ENCODE results near the gene CSTF1.

DNA sequence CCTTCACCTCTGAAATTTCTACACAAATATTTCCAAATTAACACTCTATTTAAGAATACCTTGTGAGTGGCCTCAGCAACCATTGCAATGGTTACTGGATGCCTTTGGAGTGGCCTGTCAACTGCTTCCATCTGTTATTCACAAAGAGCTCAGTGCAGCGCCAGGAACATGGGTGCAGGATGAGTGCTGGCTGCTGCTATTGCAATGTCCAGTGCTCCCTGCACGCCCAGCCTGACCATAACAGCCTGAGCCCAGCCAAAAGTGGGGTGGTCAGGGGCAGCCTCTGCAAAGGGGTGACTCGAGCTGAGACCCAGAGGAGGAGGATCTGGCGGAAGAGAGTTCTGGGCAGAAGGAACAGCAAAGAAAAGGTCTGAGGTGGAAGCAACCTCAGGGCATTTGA is 38.0 kb downstream of the CSTF1 start:
- TF ChIP-seq, protein P1, sequence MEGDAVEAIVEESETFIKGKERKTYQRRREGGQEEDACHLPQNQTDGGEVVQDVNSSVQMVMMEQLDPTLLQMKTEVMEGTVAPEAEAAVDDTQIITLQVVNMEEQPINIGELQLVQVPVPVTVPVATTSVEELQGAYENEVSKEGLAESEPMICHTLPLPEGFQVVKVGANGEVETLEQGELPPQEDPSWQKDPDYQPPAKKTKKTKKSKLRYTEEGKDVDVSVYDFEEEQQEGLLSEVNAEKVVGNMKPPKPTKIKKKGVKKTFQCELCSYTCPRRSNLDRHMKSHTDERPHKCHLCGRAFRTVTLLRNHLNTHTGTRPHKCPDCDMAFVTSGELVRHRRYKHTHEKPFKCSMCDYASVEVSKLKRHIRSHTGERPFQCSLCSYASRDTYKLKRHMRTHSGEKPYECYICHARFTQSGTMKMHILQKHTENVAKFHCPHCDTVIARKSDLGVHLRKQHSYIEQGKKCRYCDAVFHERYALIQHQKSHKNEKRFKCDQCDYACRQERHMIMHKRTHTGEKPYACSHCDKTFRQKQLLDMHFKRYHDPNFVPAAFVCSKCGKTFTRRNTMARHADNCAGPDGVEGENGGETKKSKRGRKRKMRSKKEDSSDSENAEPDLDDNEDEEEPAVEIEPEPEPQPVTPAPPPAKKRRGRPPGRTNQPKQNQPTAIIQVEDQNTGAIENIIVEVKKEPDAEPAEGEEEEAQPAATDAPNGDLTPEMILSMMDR (IDR thresholded peaks at IDR 0.05; ENCODE audit: low read length): no peak
- TF ChIP-seq EZH2 (optimal IDR thresholded peaks at IDR 0.05; ENCODE audit: low read depth, low read length) (no peak), EZH2phosphoT487 (IDR thresholded peaks at IDR 0.05; ENCODE audit: low read length) (no peak)

All from MM.1S (cell line).